CD4-positive, alpha-beta T cell treated with Interleukin-6 for 4 hours (primary cell): Measurements from ENCODE around the gene ADCY5.

Source experiments
- DNase-seq: peaks from one replicate; pipeline ENCODE4 v3.0.0-alpha.2; 2020; ENCODE audit warnings: mixed read lengths

ADCY5 gene

DNA sequence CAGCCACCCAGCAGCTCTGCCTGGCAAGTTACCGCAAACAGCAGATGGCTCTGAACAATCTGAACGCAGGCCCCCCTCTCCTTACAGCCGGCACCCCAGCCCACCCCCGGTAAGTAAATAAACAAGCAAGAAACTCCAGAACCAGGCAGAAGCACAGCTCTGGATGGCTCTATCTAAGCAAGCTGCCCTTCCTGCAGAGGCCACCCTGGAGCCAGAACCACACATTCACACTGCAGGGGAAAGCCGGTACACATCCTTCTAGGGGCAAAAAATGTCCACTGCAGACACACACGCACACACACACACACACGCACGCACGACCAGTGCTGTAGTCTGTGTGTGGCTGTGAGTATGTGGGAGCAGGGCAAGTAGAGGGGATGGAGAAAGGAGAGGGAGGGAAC lies 63.9 kb downstream of the ADCY5 start:
- no peak for DNase-seq

DNA sequence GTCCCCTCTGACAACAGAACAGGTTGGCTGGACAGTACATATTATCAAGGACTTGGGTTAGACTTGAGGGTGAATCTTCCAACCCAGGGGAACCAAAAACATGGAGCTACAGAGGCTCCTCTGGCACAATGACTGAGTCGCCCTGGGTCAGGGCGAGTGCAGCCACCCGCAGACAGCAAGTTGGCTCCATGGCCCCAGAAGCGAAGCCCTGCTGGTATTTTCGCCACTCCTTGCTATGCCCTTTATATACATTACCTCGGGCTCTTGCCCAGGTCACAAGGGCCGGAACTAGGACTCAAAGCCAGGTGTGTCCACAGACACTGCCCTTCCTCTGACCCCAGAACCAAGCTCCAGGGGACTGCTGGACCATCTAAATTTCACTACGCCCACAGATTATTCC lies 64.6 kb downstream of the ADCY5 start:
- no peak for DNase-seq

DNA sequence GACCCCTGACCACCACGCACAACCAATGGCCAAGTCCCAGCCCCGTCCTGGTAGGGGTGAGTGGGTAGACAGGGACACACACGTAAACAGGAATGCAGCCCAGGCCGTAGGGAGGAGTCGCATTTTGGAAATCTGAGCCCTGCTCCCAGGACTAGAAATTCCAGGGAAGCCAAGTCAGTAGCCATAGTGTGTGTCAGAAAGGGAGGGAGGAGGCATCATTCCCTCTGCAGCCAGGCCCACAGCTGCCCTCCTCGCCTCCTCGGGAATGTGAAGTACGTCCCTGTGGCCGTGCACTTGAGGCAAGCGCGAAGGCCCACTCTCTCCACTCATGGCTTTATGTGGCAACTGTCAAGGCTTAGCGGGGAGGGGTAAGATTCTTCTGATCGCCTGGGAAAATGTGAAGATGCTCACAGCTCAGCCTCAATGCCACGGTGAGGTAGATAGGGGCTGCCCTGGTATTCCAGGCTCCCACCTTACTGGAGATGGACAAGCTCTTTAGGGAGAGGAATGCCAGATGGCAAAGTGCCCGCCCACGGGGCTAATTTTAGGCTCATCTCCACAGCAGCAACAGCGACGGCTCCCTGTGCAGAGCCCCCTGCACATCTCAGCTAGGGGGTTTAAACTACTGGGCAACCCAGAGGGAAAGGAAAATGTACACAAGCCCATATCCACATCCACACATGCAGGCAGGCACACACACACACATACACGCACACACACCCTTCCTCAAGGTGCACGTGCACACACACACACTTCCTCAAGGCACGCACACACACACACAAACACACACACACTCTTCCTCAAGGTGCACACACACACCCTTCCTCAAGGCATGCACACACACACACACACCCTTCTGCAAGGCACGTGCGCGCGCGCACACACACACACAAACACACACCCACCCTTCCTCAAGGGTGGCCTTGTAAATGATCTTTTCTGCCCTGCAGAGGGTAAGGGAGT lies 65.5 kb downstream of the ADCY5 start:
- DNase-seq, result no peak

DNA sequence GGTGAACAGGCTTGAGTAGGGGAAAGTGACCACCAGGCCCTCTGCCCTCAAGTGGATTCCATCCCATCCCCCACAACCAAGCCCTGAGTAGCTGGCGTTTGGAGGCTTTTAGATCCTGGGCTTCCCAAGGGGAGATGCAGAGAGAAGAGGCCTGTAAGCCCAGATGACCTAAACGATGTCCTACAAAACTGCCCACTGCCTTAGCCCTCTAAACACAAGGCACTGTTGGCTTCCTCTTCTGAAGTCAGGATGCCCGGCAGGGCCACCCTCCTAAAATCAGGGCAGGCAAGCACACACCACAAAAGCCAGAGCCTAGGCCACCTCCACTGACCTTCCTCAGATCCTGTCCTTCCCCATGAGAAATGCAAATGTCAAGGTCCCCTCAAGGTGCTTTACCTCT lies 68.6 kb downstream of the ADCY5 start:
- no peak for DNase-seq

DNA sequence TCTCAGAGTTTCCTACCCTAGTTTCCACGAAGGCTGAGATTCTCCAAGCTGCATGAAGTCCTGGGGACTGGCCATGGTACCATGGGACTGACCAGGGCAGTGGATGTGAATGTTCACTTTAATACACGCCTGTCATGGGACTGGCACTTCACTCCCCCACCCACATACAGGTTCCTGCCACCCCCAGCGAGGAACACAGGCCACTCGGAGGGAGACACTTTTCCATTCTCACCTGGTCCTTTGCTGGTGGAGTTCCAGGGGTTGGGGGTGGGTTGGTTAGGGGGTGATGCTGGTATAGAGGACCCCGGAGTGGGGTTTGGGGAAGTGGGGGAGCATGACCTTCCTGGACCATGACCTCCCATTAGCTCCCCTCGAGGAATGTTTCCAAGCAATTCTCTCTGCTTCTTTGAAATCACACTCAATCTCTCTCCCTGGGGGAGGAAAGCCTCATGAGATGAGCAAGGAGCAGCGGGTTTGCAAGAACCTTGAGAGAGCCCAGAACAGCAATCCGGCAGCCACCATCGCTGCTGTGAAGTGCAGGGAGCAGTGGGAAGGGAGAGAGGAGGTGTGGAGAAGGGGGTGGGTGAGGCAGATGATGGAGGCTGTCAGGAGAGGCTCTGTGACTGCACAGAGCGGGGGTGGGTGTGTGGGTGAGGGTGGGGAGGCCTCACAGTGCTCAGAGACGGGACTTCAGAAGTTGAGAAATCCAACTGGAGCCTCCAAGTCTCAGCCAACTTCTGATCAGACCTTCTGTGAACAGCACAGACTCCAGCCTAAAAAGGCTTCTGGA lies 69.7 kb downstream of the ADCY5 start:
- DNase-seq, result no peak

DNA sequence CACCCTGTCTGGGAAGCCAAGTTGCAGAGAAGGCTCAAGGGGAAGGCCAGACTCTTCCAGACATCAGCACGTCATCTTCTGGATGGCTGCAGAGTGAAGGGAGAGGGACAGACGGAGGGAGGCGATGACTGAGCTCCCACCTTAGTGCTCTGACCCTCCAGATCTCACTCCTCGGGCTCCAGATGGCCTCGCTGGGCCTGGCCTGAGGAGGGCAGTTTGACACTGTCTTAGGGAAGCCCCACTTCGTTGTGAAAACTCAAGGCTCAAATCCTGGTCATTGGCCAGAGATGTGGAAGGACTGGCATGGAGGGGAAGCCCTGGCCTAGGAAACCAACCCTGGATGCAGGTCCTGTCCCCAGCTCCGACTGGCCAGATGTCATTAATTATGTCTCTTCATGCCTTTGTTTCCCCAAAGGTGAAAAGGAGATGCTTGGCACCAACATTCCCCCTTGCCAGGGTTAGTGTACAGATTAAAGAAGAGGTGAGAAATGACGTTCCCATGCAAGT lies 70.4 kb downstream of the ADCY5 start:
- no peak for DNase-seq

DNA sequence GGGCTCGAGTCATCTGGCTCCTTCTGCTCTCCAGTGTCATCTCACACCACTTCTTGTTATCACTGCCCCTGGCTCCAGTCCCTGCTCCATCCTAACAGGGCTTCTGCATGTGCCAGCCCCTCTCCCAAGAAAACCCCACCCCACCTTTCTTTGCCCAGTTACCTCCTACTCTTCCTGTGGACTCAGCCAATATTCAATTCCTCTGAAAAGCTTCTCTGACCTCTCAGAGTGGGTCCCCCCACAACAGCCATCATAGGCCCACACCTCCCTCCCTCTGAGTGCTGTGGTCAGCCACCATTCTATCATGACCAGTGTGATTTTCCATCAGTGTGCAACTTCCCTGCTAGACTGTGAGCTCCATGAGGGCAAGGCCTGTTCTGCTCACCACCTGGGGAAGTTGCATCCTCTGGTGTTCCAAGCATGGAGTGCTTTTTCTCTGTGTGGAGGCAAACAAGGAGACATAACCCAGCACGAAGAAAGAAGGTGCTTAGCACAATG lies 71.6 kb downstream of the ADCY5 start:
- no peak for DNase-seq

DNA sequence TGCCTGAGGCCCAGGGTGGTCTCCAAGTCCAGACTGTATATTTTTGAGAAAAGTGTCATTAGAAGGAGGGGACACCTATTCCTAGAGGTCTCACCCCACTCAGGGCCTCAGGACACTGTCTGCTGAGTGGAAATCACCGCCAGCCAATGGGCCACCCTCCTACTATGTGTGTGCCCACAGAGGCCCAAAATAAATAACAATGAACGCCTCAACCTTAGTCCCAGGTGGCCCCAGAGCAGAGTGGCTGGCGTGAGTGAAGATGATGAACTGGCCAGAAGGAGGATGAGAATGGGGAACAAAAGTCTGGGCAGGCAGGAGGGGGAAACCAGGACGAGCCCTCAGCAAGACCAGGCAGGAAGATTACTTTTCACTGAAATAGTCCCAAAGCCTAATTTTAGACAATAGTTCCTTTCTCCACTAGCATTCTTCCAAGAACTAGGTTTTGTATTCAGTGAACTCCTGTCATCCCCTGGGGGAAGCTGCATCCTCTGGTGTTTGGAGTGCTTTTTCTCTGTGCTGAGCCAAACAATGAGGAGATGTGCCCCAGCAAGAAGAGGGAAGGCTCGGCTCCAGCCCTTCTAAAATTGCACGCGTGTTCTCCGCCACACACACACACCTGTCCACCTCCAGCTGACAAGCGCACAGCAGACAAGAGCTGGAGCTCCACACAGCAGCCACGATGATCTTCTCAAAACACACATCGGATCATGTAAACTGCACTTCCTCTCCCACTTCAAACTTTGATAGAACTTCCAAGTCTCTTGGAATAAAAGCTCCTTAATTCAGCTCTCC lies 72.2 kb downstream of the ADCY5 start:
- DNase-seq, result no peak

DNA sequence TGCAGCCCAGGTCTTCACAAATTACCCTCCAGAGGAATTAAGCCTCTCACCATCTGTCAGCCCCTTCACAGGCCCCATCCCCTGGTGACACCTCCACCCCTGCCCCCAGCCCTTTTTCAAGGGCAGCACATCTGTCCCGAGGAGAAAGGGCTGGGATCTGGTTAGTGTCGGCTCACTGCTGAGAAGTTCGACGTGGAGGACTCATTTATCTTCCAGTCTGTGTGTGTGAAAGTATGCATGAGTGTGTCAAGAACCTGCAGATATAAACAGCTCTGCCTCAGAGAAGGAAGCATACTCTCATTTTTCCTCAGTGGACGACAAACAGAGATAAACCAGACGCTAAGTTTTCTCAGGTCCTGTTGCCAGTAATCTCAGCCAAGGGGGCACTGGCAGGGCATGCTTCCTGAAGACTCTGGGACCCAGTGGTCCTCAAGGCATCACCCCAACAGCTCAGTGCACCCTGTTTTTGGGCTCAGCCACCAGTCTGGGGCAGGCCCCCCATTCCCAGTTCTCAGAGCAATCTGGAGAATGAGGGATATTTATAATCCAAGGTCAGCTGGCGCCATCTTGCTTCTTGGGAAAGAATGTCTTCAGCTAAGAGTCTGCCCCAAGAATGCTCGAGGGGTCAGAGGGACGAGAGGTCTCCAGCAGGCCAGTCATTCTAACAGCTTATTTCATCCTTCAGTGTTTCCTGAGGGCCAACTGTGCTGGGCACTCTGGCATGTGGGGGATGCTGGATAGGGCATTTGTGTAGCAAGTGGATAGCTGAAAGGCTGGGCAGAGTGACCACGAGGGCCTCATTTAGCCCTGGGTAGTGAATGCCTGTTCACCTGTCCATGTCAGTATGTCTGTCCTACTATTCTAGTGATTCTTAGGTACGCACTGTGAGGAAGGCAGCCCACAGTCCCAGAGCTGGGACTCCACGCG lies 73.6 kb downstream of the ADCY5 start:
- DNase-seq, result no peak

DNA sequence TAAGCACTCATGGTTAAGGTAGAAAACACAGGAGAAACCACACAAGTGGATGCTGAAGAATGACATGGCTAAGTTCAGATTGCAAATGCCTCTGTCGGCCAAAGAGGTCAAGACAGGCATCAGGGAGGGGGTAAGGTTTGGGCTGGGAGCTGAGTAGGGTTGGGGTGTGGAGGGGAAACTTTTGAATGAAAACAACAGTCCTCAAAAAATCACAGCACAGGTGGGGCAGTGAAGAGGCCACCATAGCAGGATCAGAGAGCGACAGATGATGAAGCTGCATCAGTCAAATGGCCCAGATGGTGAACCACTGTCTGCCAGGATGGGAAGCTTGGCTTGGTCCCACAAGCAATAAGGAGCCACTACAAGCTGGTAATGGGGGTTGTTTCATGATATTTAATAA lies 74.9 kb downstream of the ADCY5 start:
- no peak for DNase-seq

DNA sequence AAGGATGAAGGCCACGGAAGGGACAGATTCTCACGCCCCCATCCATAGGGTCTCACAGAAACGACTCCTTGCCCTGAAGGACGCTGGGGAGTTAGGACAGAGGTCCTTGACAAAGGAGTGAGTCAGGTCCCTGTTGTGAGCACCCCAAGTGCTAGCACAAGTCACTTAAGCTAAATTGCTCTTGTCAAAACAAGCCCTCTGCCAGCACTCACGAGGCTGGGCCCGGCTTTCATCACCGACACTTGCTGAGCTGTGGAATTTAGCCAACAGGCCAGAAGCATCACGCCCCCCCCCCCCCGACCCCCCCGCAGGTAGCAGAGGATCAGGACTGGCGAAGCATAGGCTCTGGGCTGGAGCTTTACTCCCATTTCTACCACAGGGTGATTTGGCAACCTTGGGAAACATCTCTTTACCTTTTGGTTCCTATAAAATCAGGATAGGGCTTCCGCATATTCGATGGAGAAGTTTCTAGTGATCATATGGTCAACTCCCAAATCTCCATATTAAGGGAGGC lies 75.4 kb downstream of the ADCY5 start:
- no peak for DNase-seq

DNA sequence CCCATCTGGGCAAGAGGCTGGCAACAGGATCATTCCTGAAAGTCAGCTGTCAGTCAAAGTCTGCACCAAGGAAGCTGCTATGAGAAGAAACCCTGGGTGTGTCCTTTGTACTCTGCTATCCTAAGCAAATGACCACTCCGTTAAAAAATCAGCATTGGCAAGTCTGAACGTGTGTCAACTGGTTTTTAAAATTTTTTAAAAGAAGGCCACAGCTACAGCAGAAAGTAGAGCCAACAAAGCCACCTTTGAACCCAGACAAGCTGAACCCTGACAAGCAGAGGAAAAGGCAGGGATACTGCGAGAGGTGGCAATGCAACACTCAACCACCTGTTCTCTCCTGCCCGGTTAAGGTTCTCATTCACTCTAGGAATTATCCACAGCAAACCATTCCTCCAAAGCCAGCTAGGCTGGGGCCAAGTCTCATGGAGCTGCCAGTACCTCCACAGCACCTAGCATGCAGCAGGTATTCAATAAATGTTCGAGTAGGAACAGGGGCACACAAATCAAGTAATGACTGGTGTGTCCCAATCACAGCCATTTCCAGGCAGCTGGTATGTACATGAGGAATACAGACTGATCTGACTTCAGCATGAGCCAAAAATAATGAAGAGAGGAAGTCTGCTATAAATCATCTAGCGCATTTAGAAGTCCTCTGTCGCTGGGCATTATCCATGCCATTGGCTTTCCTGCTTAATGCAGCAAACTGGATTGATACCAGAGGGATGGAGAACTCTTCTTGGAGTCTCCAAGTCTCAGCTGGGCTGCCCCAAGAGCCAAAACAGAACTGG lies 76.0 kb downstream of the ADCY5 start:
- DNase-seq, result no peak

DNA sequence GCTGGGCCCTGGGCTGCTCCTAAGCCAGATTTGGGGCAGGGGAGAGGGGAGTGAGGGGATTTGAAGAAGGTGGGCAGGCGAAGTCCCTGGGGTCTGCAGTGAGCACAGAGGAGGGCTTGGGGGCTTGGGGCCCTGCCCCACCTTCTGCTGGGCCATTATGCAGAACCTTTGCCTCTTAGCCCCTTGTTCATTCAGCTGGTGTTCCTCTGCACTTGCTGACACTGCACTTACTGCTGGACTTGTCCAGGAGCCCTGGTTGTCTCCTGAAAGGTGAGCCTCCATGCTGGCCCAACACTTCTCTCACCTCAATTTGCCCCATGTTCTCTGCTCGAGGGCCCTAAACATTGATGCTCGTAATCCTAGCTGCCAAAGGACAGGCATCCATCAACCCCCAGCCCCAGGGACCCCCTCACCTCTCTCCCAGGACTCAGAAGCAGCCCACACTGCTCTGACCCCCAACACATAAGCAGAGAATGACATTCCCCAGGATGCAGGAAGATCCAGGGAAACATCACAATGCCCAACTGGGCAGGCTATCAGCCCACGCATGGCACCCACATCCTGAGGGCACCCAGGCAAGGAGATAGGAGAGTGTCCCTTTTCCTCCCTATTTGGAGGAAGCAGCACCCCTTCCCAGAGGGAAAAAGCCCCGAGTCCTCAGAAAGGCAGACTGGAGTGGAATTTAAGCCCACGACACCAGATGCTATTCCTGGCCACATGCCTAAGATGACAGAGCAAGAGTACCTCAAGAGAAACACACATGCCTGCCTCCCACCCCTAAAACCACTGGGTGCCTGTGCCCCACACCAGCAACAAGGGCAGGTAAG lies 76.8 kb downstream of the ADCY5 start:
- DNase-seq, result no peak

DNA sequence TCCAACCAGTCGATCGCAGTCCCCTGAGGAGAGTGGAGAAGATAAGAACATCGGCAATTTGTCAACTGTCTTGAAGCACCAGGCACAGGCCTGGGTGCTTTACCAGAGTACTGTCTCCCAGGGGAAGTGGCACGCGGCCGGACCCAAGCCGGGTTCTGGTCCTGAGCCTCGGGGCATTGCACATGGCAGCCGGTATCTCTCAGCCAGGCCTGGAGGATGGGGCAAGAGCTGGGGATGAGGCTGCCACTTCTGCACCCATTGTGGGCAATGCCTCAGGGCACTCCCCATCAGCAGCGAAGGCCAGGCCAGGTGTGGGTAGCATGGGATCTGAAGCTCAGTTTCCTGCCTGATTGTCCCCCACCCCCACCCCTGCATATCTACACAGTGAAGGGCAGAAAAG lies 77.5 kb downstream of the ADCY5 start:
- DNase-seq, result no peak

DNA sequence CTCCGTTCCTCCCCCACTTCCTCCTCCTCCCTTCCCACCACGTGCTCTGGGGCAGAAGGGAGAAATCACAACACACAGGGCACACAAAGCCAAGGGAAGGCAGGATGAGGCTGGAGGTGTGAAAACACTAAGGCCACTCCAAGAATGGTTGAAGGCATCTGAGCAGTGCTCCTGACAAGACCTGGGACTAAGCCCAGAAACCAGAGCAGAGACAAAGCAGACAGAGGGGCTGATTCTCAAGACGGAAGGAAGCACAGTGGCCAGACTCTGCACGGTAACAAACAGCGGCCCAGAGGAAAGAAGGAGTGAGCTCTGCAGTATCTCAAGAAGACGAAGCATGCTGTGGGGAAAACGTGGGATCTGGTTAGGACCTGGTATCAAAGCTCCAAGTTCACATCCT lies 78.1 kb downstream of the ADCY5 start:
- no peak for DNase-seq

DNA sequence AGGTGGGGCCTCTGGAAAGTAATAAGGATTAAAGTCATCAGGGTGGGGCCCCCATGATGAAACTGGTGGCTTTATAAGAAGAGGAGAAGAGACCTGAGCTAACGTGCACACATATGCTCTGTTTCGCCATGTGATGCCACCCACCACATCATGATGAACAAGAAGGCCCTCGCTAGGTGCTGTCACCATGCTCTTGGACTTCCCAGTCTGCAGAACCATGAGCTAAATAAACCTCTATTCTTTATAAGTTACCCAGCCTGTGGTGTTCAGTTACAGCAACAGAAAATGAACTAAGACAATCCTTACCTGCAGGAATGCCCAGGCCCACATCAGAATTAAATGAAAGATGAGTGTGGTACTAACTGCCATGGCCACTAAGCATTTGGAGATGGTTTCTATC lies 79.8 kb downstream of the ADCY5 start:
- DNase-seq, result no peak

DNA sequence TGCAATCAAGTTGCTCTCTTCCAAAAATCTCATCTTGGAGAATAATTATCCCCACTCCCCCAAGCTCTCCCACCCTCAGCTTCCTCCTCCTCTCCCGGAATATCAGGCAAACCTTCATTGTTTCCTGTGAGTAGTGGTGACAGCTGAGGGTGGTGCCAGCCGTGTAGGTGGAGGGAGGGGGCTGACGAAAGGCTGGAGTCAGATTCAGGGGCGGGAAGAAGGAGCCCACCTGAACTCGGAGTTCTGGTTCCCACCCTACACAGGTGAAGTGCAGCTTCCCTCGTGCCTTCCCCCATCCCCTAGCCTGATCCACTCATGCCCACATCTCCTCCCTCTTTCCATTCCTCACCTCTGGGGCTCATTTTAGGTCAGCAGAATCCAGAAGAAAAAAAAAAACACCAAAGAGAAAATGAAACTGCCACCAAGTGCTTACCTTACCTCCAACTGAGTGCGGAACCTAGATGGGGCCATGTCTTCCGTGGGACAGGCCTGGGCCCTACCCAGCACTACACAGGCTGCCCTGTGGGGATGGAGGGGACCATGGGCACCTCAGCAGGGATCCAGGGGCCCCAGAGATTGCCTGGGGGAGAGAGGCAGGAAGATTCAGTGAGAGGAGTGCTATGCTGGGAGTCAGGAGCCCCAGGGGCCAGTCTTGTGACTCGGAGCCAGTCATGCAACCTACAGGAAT lies 81.3 kb downstream of the ADCY5 start:
- no peak for DNase-seq

DNA sequence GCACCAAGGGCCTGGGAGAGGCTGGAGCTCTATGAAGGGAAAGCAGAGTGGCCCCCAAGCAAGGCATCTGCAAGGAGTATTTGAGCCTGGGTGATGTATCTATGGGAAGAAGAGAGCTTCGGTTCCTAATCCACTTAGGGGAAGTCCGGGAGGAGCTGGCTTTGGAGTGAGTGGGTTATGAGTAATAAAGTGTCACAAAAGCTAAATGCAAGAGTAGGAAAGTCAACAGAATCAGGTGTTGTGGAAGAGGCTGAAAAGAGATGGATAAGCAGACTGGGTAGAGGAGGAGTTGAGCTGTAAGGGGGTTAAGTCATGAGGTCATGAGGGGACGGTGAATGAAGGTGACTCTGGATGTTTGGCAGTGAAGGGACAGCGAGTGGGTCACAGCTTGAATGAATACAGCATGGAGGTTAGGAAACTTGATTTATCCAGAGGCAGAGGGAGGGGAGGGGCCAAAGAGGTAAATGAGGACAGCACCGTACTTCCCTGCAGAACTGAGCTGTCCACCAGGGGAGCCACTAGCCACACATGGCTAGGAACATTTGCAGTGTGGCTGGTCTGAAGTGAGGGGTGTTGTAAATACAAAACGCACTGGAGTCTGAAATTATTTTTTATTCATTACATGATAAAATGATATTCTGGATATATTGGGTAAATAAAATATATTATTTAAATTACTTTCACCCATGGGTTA lies 83.3 kb downstream of the ADCY5 start:
- no peak for DNase-seq
